Occipital lobe (tissue), 2 donors: ENCODE data around the gene VMP1. TPM values are rescaled to one million over a fixed set of nuclear protein-coding genes. Genes with fewer than 3 reads are reported as not detected.
A peak's percentile ranks its signal among the peaks of the same experiment; 100 is the strongest.
"Not testable (repeated sequence)": the region's sequence is repeated elsewhere in the genome, so short reads cannot be mapped to it uniquely, and the experiment has no call there.

Experiments
- DNase-seq: peaks from one replicate; lab custom pipeline; 2025; lab: John Stamatoyannopoulos, UW
- total RNA-seq: library from RNA; depleted of rRNA; stranded (reverse); fragments of >200 nt; gene quantifications from one replicate; pipeline ENCODE4 v1.2.3, GENCODE V29; 2014

The VMP1 gene
- total RNA-seq, 1 donor from 2014 or later, result 238 TPM

GRCh38 chr17:59776577-59776976 is 69.1 kb downstream of the VMP1 start:
- DNase-seq, result no peak

- no peak for DNase-seq
Observed at GRCh38 chr17:59777033-59777432, 69.6 kb downstream of the VMP1 start.

- DNase-seq, result no peak
Observed at GRCh38 chr17:59778996-59779395, 71.5 kb downstream of the VMP1 start.

GRCh38 chr17:59779521-59779920 is 72.1 kb downstream of the VMP1 start:
- no peak for DNase-seq

- not testable (repeated sequence) for DNase-seq
Observed at GRCh38 chr17:59780548-59780947, 73.1 kb downstream of the VMP1 start.

- DNase-seq, result no peak
Observed at GRCh38 chr17:59783221-59784047, 76.0 kb downstream of the VMP1 start.

GRCh38 chr17:59785091-59785799 is 77.8 kb downstream of the VMP1 start:
- no peak for DNase-seq

GRCh38 chr17:59786213-59786535 is 78.7 kb downstream of the VMP1 start:
- DNase-seq, result no peak

GRCh38 chr17:59786536-59787319 is 79.3 kb downstream of the VMP1 start:
- peak; percentile 7 for DNase-seq

GRCh38 chr17:59789849-59790248 is 82.4 kb downstream of the VMP1 start:
- DNase-seq, result not testable (repeated sequence)

GRCh38 chr17:59790418-59790817 is 83.0 kb downstream of the VMP1 start:
- DNase-seq, result not testable (repeated sequence)

- DNase-seq, result no peak
Observed at GRCh38 chr17:59790910-59791309, 83.5 kb downstream of the VMP1 start.

GRCh38 chr17:59791603-59792457 is 84.4 kb downstream of the VMP1 start:
- DNase-seq, result no peak

- DNase-seq, result not testable (repeated sequence)
Observed at GRCh38 chr17:59792458-59792823, 85.0 kb downstream of the VMP1 start.

- no peak for DNase-seq
Observed at GRCh38 chr17:59793205-59793604, 85.8 kb downstream of the VMP1 start.

GRCh38 chr17:59796138-59796537 is 88.7 kb downstream of the VMP1 start:
- no peak for DNase-seq

GRCh38 chr17:59796785-59797205 is 89.3 kb downstream of the VMP1 start:
- no peak for DNase-seq

GRCh38 chr17:59798111-59798510 is 90.7 kb downstream of the VMP1 start:
- no peak for DNase-seq

GRCh38 chr17:59800530-59800942 is 93.1 kb downstream of the VMP1 start:
- DNase-seq, result no peak

- no peak for DNase-seq
Observed at GRCh38 chr17:59802160-59802559, 94.7 kb downstream of the VMP1 start.

GRCh38 chr17:59804901-59805465 is 97.5 kb downstream of the VMP1 start:
- no peak for DNase-seq
